Measurements from ENCODE around the gene STAT1. TPM values are rescaled to one million over a fixed set of nuclear protein-coding genes. Genes with fewer than 3 reads are reported as not detected.

Gene STAT1
- polyA plus RNA-seq, 1 donor (not counting 4 experiments of a cell fraction or from before 2014, with no cell fraction given) = 181 TPM

DNA sequence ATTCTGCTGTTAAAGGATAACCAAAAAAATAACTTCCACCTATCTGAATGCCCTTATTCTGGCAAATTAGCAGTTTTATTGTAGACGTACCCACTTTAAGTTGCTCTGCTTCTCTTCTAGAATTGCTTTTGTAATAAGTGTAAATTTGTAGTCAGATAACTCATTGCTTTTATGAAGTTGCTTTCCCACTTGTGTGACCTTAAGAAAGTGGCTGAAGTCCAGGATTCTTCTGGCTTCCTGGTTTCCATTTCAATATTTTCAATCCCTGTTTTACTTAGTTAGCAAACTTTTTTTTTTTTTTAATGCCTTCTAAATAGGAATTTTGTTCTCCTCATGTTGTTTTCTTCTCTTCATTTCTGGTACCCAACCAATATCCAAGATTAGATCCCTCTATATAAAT is 73.5 kb downstream of the STAT1 start:
- no peak for FAIRE-seq
- Histone ChIP-seq H3K4me1 (ENCODE audit: control insufficient read depth, extremely low read depth, insufficient read depth, low read length) (no peaks in the 10 kb centered on the region), H3K79me2 (ENCODE audit: control insufficient read depth, insufficient read depth, low read length) (no peaks in the 10 kb centered on the region), H4K20me1 (ENCODE audit: control insufficient read depth, extremely low read depth, insufficient read depth, low read length) (no peaks in the 10 kb centered on the region), H3K36me3 (ENCODE audit: control insufficient read depth in 2 of 2, extremely low read depth in 1 of 2, insufficient read depth in 2 of 2, low read length in 2 of 2) (no peaks in the 10 kb centered on the region), H3K27ac (ENCODE audit: control insufficient read depth, insufficient read depth, low read length) (no peak overlapping the region), H3K4me2 (ENCODE audit: control insufficient read depth, extremely low read depth, insufficient read depth, low read depth, low read length) (no peak overlapping the region), H2AFZ (ENCODE audit: control insufficient read depth, low read length) (no peak overlapping the region), H3K27me3 (ENCODE audit: control insufficient read depth, extremely low read depth, insufficient read depth, low read length) (no peaks in the 10 kb centered on the region), H3K9ac (ENCODE audit: control insufficient read depth, extremely low read depth, insufficient read depth, low read length) (no peak overlapping the region), H3K9me1 (ENCODE audit: control insufficient read depth, extremely low read depth, insufficient read depth, low read length) (no peaks in the 10 kb centered on the region), H3K4me3 (ENCODE audit: control insufficient read depth in 2 of 3, extremely low read depth in 1 of 3, insufficient read depth in 2 of 3, low read depth in 1 of 3, low read length in 3 of 3) (no peak overlapping the region), H3K9me3 (ENCODE audit: control insufficient read depth, low read depth, low read length) (no peaks in the 10 kb centered on the region)
- no peak for DNase-seq (ENCODE audit: low read depth, low spot score)
- no peak for TF ChIP-seq EZH2 (IDR thresholded peaks at IDR 0.05; ENCODE audit: low read length)
- TF ChIP-seq, protein P1, sequence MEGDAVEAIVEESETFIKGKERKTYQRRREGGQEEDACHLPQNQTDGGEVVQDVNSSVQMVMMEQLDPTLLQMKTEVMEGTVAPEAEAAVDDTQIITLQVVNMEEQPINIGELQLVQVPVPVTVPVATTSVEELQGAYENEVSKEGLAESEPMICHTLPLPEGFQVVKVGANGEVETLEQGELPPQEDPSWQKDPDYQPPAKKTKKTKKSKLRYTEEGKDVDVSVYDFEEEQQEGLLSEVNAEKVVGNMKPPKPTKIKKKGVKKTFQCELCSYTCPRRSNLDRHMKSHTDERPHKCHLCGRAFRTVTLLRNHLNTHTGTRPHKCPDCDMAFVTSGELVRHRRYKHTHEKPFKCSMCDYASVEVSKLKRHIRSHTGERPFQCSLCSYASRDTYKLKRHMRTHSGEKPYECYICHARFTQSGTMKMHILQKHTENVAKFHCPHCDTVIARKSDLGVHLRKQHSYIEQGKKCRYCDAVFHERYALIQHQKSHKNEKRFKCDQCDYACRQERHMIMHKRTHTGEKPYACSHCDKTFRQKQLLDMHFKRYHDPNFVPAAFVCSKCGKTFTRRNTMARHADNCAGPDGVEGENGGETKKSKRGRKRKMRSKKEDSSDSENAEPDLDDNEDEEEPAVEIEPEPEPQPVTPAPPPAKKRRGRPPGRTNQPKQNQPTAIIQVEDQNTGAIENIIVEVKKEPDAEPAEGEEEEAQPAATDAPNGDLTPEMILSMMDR (optimal IDR thresholded peaks at IDR 0.05 in 1 of 3, IDR thresholded peaks at IDR 0.05 in 1 of 3, conservative IDR thresholded peaks at IDR 0.05 in 1 of 3; ENCODE audit: extremely low read depth in 1 of 3, insufficient read depth in 2 of 3, low read length in 3 of 3) = no peak
- dilution Hi-C loops (cut with MboI; ENCODE audit: extremely low pct_ligation_motif_present, low sequenced_read_pairs) = no loop called here

DNA sequence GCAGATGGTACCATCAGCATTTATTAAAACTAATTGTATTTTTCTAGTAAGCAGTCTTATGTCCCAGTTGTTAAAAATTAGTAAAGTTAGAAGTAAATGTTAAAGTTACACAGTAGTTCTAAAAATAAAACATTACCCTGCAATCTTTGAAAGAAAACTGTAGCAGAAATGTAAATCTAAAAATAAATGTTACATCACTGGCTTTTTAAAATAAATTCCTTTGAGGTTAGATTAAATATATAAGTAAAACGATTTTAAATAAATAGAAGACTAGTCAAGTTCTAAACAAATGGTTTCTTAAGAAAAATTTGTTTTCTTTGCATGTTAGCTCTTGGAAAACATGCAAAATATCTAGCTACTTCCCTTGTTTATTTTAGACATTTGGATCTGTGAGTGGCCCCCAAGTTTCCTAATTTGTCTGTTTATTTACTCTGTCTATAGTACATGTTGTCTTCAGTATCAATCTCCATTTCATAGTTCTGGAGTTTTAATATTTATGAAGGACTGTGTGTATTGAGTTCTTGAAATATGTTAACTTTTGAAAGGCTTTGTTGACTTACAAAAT is 75.1 kb downstream of the STAT1 start:
- DNase-seq (ENCODE audit: low read depth, low spot score) (no peak), FAIRE-seq (no peak)
- dilution Hi-C loops (cut with MboI; ENCODE audit: extremely low pct_ligation_motif_present, low sequenced_read_pairs) = no loop called here
- Histone ChIP-seq H3K36me3 (ENCODE audit: control insufficient read depth in 2 of 2, extremely low read depth in 1 of 2, insufficient read depth in 2 of 2, low read length in 2 of 2) (no peaks in the 10 kb centered on the region), H3K4me2 (ENCODE audit: control insufficient read depth, extremely low read depth, insufficient read depth, low read depth, low read length) (no peak overlapping the region), H4K20me1 (ENCODE audit: control insufficient read depth, extremely low read depth, insufficient read depth, low read length) (no peaks in the 10 kb centered on the region), H3K4me3 (ENCODE audit: control insufficient read depth in 2 of 3, extremely low read depth in 1 of 3, insufficient read depth in 2 of 3, low read depth in 1 of 3, low read length in 3 of 3) (no peak overlapping the region), H3K27ac (ENCODE audit: control insufficient read depth, insufficient read depth, low read length) (no peak overlapping the region), H3K9me3 (ENCODE audit: control insufficient read depth, low read depth, low read length) (no peaks in the 10 kb centered on the region), H3K9me1 (ENCODE audit: control insufficient read depth, extremely low read depth, insufficient read depth, low read length) (no peaks in the 10 kb centered on the region), H3K4me1 (ENCODE audit: control insufficient read depth, extremely low read depth, insufficient read depth, low read length) (no peaks in the 10 kb centered on the region), H3K79me2 (ENCODE audit: control insufficient read depth, insufficient read depth, low read length) (no peaks in the 10 kb centered on the region), H3K9ac (ENCODE audit: control insufficient read depth, extremely low read depth, insufficient read depth, low read length) (no peak overlapping the region), H3K27me3 (ENCODE audit: control insufficient read depth, extremely low read depth, insufficient read depth, low read length) (no peaks in the 10 kb centered on the region), H2AFZ (ENCODE audit: control insufficient read depth, low read length) (no peak overlapping the region)
- TF ChIP-seq, protein P1 (optimal IDR thresholded peaks at IDR 0.05 in 1 of 3, IDR thresholded peaks at IDR 0.05 in 1 of 3, conservative IDR thresholded peaks at IDR 0.05 in 1 of 3; ENCODE audit: extremely low read depth in 1 of 3, insufficient read depth in 2 of 3, low read length in 3 of 3) = no peak
- no peak for TF ChIP-seq EZH2 (IDR thresholded peaks at IDR 0.05; ENCODE audit: low read length)

Measured in keratinocyte (primary cell).